Spinal cord (tissue), 10 donors: Measurements from ENCODE around the gene PAPPA. TPM values are rescaled to one million over a fixed set of nuclear protein-coding genes. Genes with fewer than 3 reads are reported as not detected.
A peak's percentile ranks its signal among the peaks of the same experiment; 100 is the strongest.

ENCODE experiments used
- DNase-seq, 6 donors: peaks; one replicate each; pipeline versions ENCODE4 v3.0.0 to v3.0.0-alpha.2; 2013 to 2015; ENCODE audit warnings: low spot score in 6 of 6, low read depth in 4 of 6
- H3K27ac ChIP-seq: one replicate; pipeline ENCODE4 v1.5.1; 2013; ENCODE audit warnings: low read depth, low read length, control low read depth
- H3K27me3 ChIP-seq: one replicate; pipeline ENCODE4 v1.6.1; 2013; ENCODE audit warnings: low read length; ENCODE audit not compliant: control insufficient read depth, insufficient read depth
- H3K36me3 ChIP-seq: one replicate; pipeline ENCODE4 v1.6.1; 2013; ENCODE audit warnings: low read length; ENCODE audit not compliant: control insufficient read depth, insufficient read depth
- H3K4me1 ChIP-seq: one replicate; pipeline ENCODE4 v1.6.1; 2013; ENCODE audit warnings: low read length; ENCODE audit not compliant: control insufficient read depth, insufficient read depth
- H3K4me3 ChIP-seq: one replicate; pipeline ENCODE4 v1.5.1; 2013; ENCODE audit warnings: low read depth, low read length, control low read depth
- H3K9me3 ChIP-seq: one replicate; pipeline ENCODE4 v1.6.1; 2013; ENCODE audit warnings: low read length; ENCODE audit not compliant: control insufficient read depth, insufficient read depth
- WGBS: methylation state at CpG from one replicate; pipeline ENCODE4 v1.1.5; 2013; ENCODE audit warnings: missing lambda C conversion rate; ENCODE audit not compliant: insufficient coverage; 5-methylcytosine and 5-hydroxymethylcytosine counted together
- polyA plus RNA-seq, 2 donors: library from polyadenylated mRNA; unstranded; fragments of 120-200 nt; gene quantifications; one replicate each; pipeline ENCODE4 v1.2.1, GENCODE V29; 2013; ENCODE audit not compliant: insufficient read length in 2 of 2
- total RNA-seq, 2 donors: library from RNA; depleted of rRNA in 1 of 2; stranded (reverse); fragments of 120-200 nt in 1 of 2; fragments of >200 nt in 1 of 2; gene quantifications; one replicate each; pipeline versions ENCODE4 v1.2.3 to v1.2.4, GENCODE V29; 2013 to 2014
- donor health status: healthy.

The PAPPA gene
- total and polyA plus RNA-seq, 4 donors = 2.4 to 6.2 (median 3.6) TPM

DNA sequence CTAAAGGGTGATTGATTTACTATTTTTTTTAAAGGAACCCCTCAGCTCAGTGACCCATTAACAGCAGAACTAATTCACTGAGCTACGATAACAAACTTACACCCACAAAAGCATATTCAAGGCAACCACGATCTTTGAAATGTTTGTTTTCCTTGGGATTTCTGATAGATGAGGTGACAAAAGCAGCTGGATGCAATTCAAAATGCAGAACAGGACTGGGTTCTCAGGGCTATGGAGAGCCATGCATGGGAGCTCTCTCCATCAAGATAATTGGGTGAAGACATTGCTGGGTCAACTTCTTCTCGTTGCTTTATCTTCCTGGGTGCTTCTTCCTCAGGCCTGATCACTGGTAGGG lies 60.1 kb downstream of the PAPPA start:
- no peak overlapping the region for H3K4me3 ChIP-seq
- H3K27me3 ChIP-seq = no peaks in the 10 kb centered on the region
- WGBS = 100% methylated on average over 1 of the region's 3 CpGs
- no peak overlapping the region for H3K27ac ChIP-seq
- no peaks in the 10 kb centered on the region for H3K36me3 ChIP-seq
- no peak for DNase-seq
- no peaks in the 10 kb centered on the region for H3K9me3 ChIP-seq
- H3K4me1 ChIP-seq = no peaks in the 10 kb centered on the region

DNA sequence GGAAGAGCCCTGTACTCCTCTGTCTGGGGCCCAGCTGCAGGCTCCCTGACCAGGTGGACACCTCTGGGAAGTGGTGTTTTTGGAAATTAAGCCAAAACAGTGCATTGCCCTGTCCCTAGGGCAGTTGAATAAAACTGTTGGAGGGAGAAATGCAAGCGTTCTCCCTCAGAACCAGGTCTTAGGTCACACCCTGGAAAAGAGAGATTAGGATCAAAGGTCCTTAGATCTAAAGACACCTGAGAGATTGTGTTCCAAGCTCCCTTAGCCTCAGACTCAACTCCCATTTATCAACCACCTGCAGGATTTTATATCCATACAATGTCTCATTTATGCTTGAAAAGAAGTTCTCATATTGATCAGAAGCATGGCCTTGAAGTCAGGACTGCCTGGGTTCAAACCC lies 64.8 kb downstream of the PAPPA start:
- Histone ChIP-seq H3K4me1 (no peaks in the 10 kb centered on the region), H3K36me3 (no peaks in the 10 kb centered on the region), H3K27ac (no peak overlapping the region), H3K9me3 (no peaks in the 10 kb centered on the region), H3K27me3 (no peaks in the 10 kb centered on the region), H3K4me3 (no peak overlapping the region)
- no peak for DNase-seq
- whole genome bisulfite sequencing = no CpG with 5 or more reads among the region's 1 CpG

DNA sequence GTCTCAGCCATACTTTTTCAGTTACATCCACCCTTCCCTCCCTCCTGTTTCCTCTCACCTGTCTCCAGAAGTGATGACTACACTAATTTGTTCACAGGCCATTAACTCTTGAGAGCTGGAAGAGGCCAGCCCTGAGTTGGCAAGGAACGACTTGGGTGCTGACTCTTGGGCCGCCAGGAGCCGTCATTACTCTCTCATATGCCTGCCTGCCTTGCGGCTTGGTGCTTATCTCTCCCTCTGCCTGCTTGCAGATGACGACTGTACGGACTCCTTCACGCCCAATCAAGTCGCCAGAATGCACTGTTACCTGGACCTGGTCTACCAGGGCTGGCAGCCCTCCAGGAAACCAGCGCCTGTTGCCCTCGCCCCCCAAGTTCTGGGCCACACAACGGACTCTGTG lies 66.1 kb downstream of the PAPPA start:
- H3K27me3 ChIP-seq = no peaks in the 10 kb centered on the region
- H3K9me3 ChIP-seq = no peaks in the 10 kb centered on the region
- H3K36me3 ChIP-seq = no peaks in the 10 kb centered on the region
- no peak overlapping the region for H3K27ac ChIP-seq
- peak in 1 of 6 donors; percentile 14 for DNase-seq
- H3K4me3 ChIP-seq = no peak overlapping the region
- H3K4me1 ChIP-seq = no peaks in the 10 kb centered on the region
- 79% methylated on average over 8 of the region's 11 CpGs for WGBS

DNA sequence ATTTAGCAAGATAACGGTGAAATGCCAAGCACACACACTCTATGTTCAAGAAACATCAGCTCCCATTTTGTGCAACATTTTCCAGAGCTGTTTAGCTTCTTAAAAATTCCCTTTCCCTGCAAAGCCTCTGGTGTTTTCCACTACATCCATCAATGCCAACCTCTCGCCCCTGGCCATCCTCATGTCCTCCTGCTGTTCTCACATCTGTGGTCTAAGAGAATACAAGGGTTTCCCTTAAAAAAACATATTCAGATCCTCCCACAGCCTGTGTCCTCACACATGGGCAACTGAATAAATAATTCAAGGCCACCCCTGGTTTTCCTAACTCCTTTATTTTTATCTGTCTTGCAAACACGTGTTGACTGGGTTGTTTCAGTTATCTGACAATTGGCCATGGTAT lies 70.3 kb downstream of the PAPPA start:
- DNase-seq = peak in 1 of 6 donors; percentile 6
- WGBS = 85% methylated on average over 1 of the region's 3 CpGs

DNA sequence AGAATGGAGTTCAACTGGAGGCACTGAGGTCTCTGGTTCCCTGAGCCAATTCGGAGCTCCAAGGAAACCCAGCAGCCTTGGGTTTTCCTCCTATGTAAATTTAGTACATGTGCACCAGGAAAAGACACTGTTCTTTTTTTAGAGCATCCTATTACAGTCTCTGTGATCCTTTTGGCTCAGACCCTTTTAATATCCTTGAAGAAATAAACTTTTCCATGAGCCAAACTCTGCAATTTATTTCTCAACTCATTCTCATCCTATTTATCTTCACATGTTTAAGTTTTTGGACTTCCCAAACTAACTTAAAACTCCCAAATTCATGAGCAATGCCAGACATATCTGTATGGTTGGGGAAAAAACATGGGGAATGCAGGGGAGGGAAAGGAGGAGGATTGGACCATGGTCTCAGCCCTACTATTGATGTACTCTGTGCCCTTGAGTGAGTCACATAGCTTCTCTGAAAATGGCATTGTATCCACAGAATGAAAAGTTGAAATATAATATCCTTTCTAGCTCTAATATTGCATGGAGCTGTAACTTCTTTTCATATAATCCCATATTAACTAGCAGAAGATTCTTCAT lies 76.6 kb downstream of the PAPPA start:
- H3K4me1 ChIP-seq = no peaks in the 10 kb centered on the region
- no peak for DNase-seq
- 36% methylated on average over 1 of the region's 1 CpG for WGBS
- no peaks in the 10 kb centered on the region for H3K9me3 ChIP-seq
- H3K27ac ChIP-seq = no peak overlapping the region
- H3K36me3 ChIP-seq = no peaks in the 10 kb centered on the region
- no peaks in the 10 kb centered on the region for H3K27me3 ChIP-seq
- H3K4me3 ChIP-seq = no peak overlapping the region

More for the DNA sequence above, 70.3 kb downstream of the PAPPA start:
- H3K27ac ChIP-seq = no peak overlapping the region
- H3K27me3 ChIP-seq = no peaks in the 10 kb centered on the region
- H3K4me3 ChIP-seq = no peak overlapping the region
- H3K9me3 ChIP-seq = no peaks in the 10 kb centered on the region
- H3K4me1 ChIP-seq = no peaks in the 10 kb centered on the region
- H3K36me3 ChIP-seq = no peaks in the 10 kb centered on the region

DNA sequence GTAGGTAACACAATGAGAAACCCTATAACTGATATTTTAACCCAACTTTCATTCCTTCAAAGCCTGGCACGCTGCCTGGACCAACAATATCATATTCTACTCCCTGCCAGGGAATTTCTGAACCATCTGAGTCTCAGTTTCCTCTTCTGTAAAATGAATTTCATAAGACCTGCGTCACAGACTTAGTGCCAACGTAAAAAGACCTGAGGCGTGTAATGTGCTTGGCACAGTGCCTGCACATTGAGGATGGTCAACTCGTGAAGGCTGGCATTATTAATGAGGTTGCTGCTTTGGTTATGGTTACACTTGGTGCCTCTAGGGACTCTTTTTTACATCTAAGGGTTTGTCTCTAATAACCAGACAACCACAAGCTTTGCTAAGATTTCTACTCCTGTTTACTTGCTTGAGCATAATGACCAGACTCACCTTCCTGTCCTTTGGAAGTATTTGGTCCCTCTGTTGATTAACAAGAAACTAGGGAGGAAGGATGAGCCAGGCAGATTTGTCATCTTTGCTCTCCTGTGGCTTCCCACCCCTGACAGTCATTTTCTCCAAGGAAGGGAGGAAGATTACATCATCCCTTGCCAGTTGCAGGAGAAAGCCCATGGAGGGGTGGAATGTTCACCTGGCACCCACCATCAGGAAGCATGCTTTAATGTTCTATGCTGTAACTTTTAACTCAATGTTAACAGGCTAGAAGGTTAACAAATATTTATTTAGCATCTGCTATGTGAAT lies 79.0 kb downstream of the PAPPA start:
- Histone ChIP-seq H3K36me3 (no peaks in the 10 kb centered on the region), H3K4me1 (no peaks in the 10 kb centered on the region), H3K27me3 (no peaks in the 10 kb centered on the region), H3K27ac (no peak overlapping the region), H3K9me3 (no peaks in the 10 kb centered on the region), H3K4me3 (no peak overlapping the region)
- no peak for DNase-seq
- WGBS = 58% methylated on average over 5 of the region's 5 CpGs

DNA sequence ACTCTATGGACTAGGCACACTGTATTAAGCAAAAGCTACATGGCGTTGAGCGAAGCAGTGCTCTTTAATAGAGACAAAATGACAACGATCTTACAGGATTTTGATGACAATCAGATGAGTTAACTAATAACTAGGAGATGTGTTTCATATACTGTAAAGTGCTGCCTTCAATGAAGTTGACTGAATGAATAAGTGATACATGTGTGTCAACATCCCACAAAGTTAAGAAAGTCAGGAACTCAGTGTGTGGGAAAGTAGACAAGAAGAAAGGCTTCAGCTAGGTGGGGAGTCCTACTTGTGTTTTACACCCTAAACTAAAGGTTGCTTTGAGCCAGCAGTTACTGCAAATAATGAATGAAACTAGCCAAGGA lies 79.6 kb downstream of the PAPPA start:
- DNase-seq = no peak
- Histone ChIP-seq H3K4me1 (no peaks in the 10 kb centered on the region), H3K9me3 (no peaks in the 10 kb centered on the region), H3K27me3 (no peaks in the 10 kb centered on the region), H3K4me3 (no peak overlapping the region), H3K27ac (no peak overlapping the region), H3K36me3 (no peaks in the 10 kb centered on the region)
- WGBS = 100% methylated on average over 1 of the region's 3 CpGs

DNA sequence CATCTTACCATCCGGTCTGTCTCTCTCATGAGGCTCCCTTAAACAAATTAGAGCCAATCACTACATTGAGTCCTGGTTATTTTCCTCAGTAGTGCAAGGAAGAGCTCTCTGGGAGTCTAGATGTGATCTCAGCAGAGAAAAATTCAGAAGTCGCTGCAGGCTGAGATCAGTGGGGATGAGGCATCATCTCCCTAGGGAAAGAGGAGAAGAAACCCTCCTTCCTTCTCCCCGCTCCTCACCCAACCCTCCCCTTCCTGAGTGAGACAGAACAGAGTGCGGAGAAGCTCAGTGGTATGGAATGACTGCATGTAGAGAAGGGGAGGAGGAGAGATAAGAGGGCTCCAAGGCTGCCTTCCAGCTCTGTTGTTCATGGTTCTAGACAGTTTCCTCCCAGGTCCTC lies 80.5 kb downstream of the PAPPA start:
- Histone ChIP-seq H3K9me3 (no peaks in the 10 kb centered on the region), H3K27ac (no peak overlapping the region), H3K27me3 (no peaks in the 10 kb centered on the region), H3K4me3 (no peak overlapping the region), H3K36me3 (no peaks in the 10 kb centered on the region), H3K4me1 (no peaks in the 10 kb centered on the region)
- DNase-seq = peak in 1 of 6 donors; percentile 7
- 40% methylated on average over 1 of the region's 4 CpGs for WGBS

DNA sequence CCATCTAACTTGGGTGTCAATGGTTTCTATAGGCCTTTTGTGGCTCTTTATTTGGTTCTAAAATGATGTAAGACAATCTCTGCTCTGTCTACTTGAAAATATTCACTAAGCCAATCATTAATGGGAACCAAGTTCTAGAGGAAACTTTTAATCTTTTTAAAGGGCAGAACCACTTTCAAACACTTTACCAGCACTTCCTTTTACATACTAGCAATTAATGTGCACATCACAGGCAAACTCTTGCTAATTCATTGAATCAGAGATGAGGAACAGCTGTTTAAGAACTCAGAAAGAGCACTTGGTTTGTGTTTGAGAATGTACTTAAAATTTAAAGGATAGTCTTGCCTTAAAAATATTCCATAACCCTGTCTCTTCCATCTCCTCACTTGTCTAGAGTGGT lies 83.4 kb downstream of the PAPPA start:
- Histone ChIP-seq H3K27ac (no peak overlapping the region), H3K4me3 (no peak overlapping the region), H3K27me3 (no peaks in the 10 kb centered on the region), H3K4me1 (no peaks in the 10 kb centered on the region), H3K9me3 (no peaks in the 10 kb centered on the region), H3K36me3 (no peaks in the 10 kb centered on the region)
- peak in 1 of 6 donors; percentile 2 for DNase-seq

DNA sequence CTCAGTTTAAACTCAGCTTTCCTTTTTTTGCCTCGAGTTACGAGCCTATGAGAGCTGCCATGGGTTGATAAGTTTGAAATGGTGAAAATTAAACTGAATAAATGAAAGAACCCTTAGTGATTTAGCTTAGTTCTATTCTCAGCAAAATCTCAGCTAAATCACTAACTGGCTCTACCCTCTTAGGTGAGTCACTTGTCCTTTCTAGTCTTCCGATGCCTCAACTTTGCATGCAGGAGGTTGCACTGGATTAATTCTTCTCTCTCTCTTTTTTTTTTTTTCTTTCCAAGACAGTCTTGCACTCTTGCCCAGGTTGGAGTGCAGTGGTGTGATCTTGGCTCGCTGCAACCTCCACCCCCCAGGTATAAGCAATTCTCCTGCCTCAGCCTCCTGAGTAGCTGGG lies 83.9 kb downstream of the PAPPA start:
- Histone ChIP-seq H3K4me3 (no peak overlapping the region), H3K27ac (no peak overlapping the region), H3K27me3 (no peaks in the 10 kb centered on the region), H3K9me3 (no peaks in the 10 kb centered on the region), H3K4me1 (no peaks in the 10 kb centered on the region), H3K36me3 (no peaks in the 10 kb centered on the region)
- DNase-seq = no peak
- 100% methylated on average over 1 of the region's 4 CpGs for WGBS
